PC-9 (cell line): Measurements from ENCODE around the gene ASTN2. TPM values are rescaled to one million over a fixed set of nuclear protein-coding genes. Genes with fewer than 3 reads are reported as not detected.

ENCODE experiments used
- BruUV-seq: library from RNA; stranded (reverse); fragments of 400-500 nt; replicated peaks from 2 replicates; lab custom pipeline; 2021; lab: Mats Ljungman, UMichigan
- CTCF ChIA-PET: fragments of 300-600 bp; sonication (Branson Sonifier 250); formaldehyde crosslinking; loops from one replicate; lab custom pipeline; 2022; ENCODE audit warnings: antibody characterized with exemption; lab: Charles Lee
- POLR2A ChIA-PET: fragments of 300-600 bp; sonication (Branson Sonifier 250); formaldehyde crosslinking; loops from one replicate; lab custom pipeline; 2022; ENCODE audit warnings: antibody characterized with exemption; ENCODE audit not compliant: unreplicated experiment; lab: Charles Lee
- DNase-seq, 2 experiments: peaks; one replicate each; pipeline versions ENCODE4 v3.0.0 to v3.0.0-alpha.2; 2015 to 2022; ENCODE audit warnings: mixed read lengths in 1 of 2
- H2AFZ ChIP-seq: fragments of 200-600 bp; sonication (generic); 2 replicates; pipeline ENCODE4 v1.8.1; 2017; ENCODE audit warnings: antibody characterized with exemption
- H3F3A ChIP-seq: fragments of 200-600 bp; sonication (generic); 2 replicates; pipeline ENCODE4 v1.8.1; 2017; ENCODE audit warnings: antibody characterized with exemption, mild to moderate bottlenecking, low read depth; ENCODE audit not compliant: insufficient read depth
- H3K27ac ChIP-seq: fragments of 200-600 bp; sonication (generic); 2 replicates; pipeline ENCODE4 v1.6.1; 2016; ENCODE audit warnings: mixed run types
- H3K27me3 ChIP-seq: fragments of 200-600 bp; sonication (generic); 2 replicates; pipeline ENCODE4 v1.6.1; 2016; ENCODE audit warnings: low read depth, mixed run types; ENCODE audit not compliant: insufficient read depth
- H3K36me3 ChIP-seq: fragments of 200-600 bp; sonication (generic); 2 replicates; pipeline ENCODE4 v1.6.1; 2016; ENCODE audit warnings: low read depth, mixed run types
- H3K4me1 ChIP-seq: fragments of 200-600 bp; sonication (generic); replicated peaks from 2 replicates; pipeline ENCODE4 v1.6.1; 2016; ENCODE audit warnings: mixed run types; ENCODE audit not compliant: insufficient read depth
- H3K4me2 ChIP-seq: fragments of 200-600 bp; sonication (generic); 2 replicates; pipeline ENCODE4 v1.6.1; 2017; ENCODE audit warnings: mixed run types
- H3K4me3 ChIP-seq: fragments of 200-600 bp; sonication (generic); 2 replicates; pipeline ENCODE4 v1.6.1; 2016; ENCODE audit warnings: mixed run types
- H3K79me2 ChIP-seq: fragments of 200-600 bp; sonication (generic); 2 replicates; pipeline ENCODE4 v1.6.1; 2017; ENCODE audit warnings: low read depth, mixed run types
- H3K9me2 ChIP-seq: fragments of 200-600 bp; sonication (generic); 2 replicates; pipeline ENCODE4 v1.8.1; 2017; ENCODE audit warnings: mild to moderate bottlenecking; ENCODE audit not compliant: insufficient read depth
- H3K9me3 ChIP-seq: fragments of 200-600 bp; sonication (generic); 2 replicates; pipeline ENCODE4 v1.8.1; 2016; ENCODE audit warnings: low read depth; ENCODE audit not compliant: insufficient read depth
- H4K20me1 ChIP-seq: fragments of 200-600 bp; sonication (generic); 2 replicates; pipeline ENCODE4 v1.8.1; 2017; ENCODE audit not compliant: insufficient read depth
- EZH2 ChIP-seq: fragments of 200-600 bp; sonication (generic); IDR thresholded peaks from 2 replicates; pipeline ENCODE4 v1.8.0; 2017; ENCODE audit warnings: antibody characterized with exemption, low read depth
- intact Hi-C: fragments of 100-400 bp; cut with micrococcal nuclease; formaldehyde crosslinking; loops from one replicate; pipeline ENCODE4 v1.10.0; 2022; ENCODE audit not compliant: unreplicated experiment
- total RNA-seq: library from RNA; stranded (reverse); gene quantifications from 2 replicates; pipeline ENCODE4 v1.2.3, GENCODE V29; 2021
- TF ChIP-seq, protein P1 (sequence below): fragments of 200-600 bp; sonication (generic); conservative IDR thresholded peaks from 2 replicates; pipeline ENCODE4 v1.6.1; 2017; ENCODE audit warnings: mixed run types, antibody characterized with exemption, mild to moderate bottlenecking, moderate library complexity

The ASTN2 gene
- total RNA-seq, 1 experiment from 2014 or later = 6.2 TPM

DNA sequence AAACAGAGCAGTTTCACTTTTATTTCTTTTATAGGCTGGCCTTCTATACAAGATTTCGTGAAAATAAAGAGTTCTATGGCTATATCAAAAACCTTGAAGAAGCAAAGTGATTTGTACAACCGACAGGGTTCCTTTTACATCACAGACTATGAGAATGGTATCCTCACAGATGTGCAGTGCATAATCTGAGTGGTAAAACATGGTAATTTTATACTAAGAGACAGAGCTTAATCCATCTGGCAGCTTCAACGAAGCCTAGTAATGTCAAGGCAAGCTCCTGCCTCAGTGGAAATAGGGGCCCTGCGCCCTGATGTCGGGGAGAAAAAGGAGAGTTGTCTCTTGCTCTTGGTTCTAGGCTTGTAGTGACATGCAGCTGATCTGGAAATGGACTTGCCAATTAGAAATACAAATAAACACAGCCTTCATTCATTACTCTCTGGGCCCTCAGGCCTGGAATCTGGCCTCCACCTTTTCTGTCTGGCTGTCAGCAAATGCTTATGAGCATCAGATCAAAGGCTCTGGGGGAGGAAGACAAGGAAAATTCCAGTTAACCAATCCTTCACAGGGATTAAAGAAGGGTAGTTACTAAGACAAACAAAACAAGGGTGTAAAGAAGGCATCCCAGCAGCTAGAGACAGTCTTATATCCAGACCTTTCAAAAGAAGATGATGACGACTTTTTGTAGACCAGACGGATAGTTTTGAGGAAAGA lies 761.4 kb downstream of the ASTN2 start:
- no TSS peak for BruUV-seq
- Histone ChIP-seq H3K9me2 (no peaks in the 10 kb centered on the region), H3K27me3 (no peaks in the 10 kb centered on the region), H3K4me1 (no peaks in the 10 kb centered on the region), H3K4me3 (no peak overlapping the region), H3F3A (no peaks in the 10 kb centered on the region), H3K36me3 (no peaks in the 10 kb centered on the region), H2AFZ (no peak overlapping the region), H4K20me1 (no peaks in the 10 kb centered on the region), H3K79me2 (no peaks in the 10 kb centered on the region), H3K9me3 (no peaks in the 10 kb centered on the region), H3K4me2 (no peak overlapping the region), H3K27ac (no peak overlapping the region)
- ChIA-PET CTCF (no interaction called here), POLR2A (interaction anchor here (0.7 kb wide), 1 partner anchor 637 kb away, joined by 4 read pairs; no protein-coding TSS in a partner anchor)
- no peak for DNase-seq
- TF ChIP-seq, protein P1, sequence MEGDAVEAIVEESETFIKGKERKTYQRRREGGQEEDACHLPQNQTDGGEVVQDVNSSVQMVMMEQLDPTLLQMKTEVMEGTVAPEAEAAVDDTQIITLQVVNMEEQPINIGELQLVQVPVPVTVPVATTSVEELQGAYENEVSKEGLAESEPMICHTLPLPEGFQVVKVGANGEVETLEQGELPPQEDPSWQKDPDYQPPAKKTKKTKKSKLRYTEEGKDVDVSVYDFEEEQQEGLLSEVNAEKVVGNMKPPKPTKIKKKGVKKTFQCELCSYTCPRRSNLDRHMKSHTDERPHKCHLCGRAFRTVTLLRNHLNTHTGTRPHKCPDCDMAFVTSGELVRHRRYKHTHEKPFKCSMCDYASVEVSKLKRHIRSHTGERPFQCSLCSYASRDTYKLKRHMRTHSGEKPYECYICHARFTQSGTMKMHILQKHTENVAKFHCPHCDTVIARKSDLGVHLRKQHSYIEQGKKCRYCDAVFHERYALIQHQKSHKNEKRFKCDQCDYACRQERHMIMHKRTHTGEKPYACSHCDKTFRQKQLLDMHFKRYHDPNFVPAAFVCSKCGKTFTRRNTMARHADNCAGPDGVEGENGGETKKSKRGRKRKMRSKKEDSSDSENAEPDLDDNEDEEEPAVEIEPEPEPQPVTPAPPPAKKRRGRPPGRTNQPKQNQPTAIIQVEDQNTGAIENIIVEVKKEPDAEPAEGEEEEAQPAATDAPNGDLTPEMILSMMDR = no peak
- no peak for TF ChIP-seq EZH2
- intact Hi-C loops = no loop called here

- Histone ChIP-seq H3F3A (no peaks in the 10 kb centered on the region), H3K9me3 (no peaks in the 10 kb centered on the region), H2AFZ (no peak overlapping the region), H3K27ac (no peak overlapping the region), H3K27me3 (no peaks in the 10 kb centered on the region), H3K4me3 (no peak overlapping the region), H3K79me2 (no peaks in the 10 kb centered on the region), H3K4me2 (no peak overlapping the region), H3K9me2 (no peaks in the 10 kb centered on the region), H3K4me1 (no peaks in the 10 kb centered on the region), H3K36me3 (no peaks in the 10 kb centered on the region), H4K20me1 (no peaks in the 10 kb centered on the region)
- no TSS peak for BruUV-seq
- TF ChIP-seq, protein P1 = peak; percentile 13; the same call in 1 of the 2 replicates
- no peak for TF ChIP-seq EZH2
- intact Hi-C loops = loop anchor here (1.0 to 5.0 kb wide), 4 partner anchors 75 to 1054 kb away; partner anchors contain the start of gene PAPPA
- CTCF ChIA-PET = interaction anchor here (0.6 to 1.2 kb wide), 2 partner anchors 1054 to 1357 kb away, joined by 4 to 5 read pairs; no protein-coding TSS in a partner anchor
- POLR2A ChIA-PET = interaction anchor here (0.6 kb wide), 1 partner anchor 1055 kb away, joined by 3 read pairs; no protein-coding TSS in a partner anchor
- no peak for DNase-seq
Observed at GRCh38 chr9:116647515-116647809, 767.4 kb downstream of the ASTN2 start.

DNA sequence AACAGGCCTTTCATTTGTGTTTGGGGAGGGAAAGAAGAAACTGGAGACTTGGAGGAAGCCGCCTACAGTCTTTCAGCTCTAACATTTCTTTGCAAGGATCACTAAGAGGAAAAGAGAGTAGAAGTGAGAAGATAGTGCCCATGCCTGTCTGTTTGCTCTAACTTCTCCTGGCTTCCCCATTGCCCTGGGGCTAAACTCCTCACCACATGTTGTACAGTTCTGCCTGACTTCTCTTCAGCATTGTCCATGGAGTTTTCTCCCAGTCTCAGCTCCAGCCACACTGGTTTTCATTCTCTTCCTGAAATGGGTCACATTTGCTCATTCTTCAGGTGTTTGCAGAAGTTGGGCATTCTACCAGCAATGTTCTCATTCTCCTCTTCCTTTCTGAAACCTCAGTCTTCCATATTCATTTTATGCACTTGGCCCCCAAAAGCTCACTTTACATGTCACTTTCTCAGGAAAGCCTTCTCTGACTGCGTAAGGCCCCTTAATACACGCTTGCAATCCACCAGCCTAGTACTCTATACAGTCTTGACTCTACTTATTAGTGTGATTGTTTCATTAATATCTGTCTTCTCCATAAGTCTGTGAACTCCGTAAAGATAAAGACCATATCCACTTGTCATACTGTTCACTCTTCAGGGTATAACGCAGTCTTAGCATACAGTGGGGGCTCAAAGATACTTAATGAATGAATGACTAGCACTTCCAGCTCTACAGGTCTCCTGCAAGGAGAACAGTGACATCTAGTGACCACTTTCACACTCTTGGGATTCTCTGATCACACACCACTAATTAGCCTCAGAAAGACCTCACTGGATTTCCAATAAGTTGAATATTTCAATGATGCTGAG lies 768.0 kb downstream of the ASTN2 start:
- Histone ChIP-seq H4K20me1 (no peaks in the 10 kb centered on the region), H3K4me1 (no peaks in the 10 kb centered on the region), H3F3A (no peaks in the 10 kb centered on the region), H3K4me2 (no peak overlapping the region), H3K4me3 (no peak overlapping the region), H3K27ac (no peak overlapping the region), H3K9me3 (no peaks in the 10 kb centered on the region), H2AFZ (no peak overlapping the region), H3K36me3 (no peaks in the 10 kb centered on the region), H3K9me2 (no peaks in the 10 kb centered on the region), H3K79me2 (no peaks in the 10 kb centered on the region), H3K27me3 (no peaks in the 10 kb centered on the region)
- intact Hi-C loops = loop anchor here (1.0 to 5.0 kb wide), 4 partner anchors 74 to 1054 kb away; partner anchors contain the start of gene PAPPA
- ChIA-PET CTCF (interaction anchor here (0.6 to 1.2 kb wide), 2 partner anchors 1053 to 1358 kb away, joined by 4 to 5 read pairs; no protein-coding TSS in a partner anchor), POLR2A (interaction anchor here (0.6 kb wide), 1 partner anchor 1054 kb away, joined by 3 read pairs; no protein-coding TSS in a partner anchor)
- BruUV-seq = no TSS peak
- no peak for TF ChIP-seq EZH2
- TF ChIP-seq, protein P1 = peak; percentile 72
- DNase-seq = peak in 1 of 2 experiments; percentile 7
